HFFc6 (cell line): Measurements from ENCODE around the gene RNPEPL1. TPM values are rescaled to one million over a fixed set of nuclear protein-coding genes. Genes with fewer than 3 reads are reported as not detected.
"Not testable (repeated sequence)": the region's sequence is repeated elsewhere in the genome, so short reads cannot be mapped to it uniquely, and the experiment has no call there.

Experiments used
- DNase-seq: peaks from one replicate; pipeline ENCODE4 v3.0.0-alpha.2; 2018
- H3K27ac Mint-ChIP-seq: 2 replicates; pipeline ENCODE4 v1.8.0; 2020; ENCODE audit warnings: mild to moderate bottlenecking, mixed read lengths
- H3K27me3 Mint-ChIP-seq: 2 replicates; pipeline ENCODE4 v1.8.0; 2021; ENCODE audit warnings: mild to moderate bottlenecking, moderate library complexity, mixed read lengths; ENCODE audit not compliant: insufficient read depth
- H3K36me3 Mint-ChIP-seq: 2 replicates; pipeline ENCODE4 v1.8.0; 2021; ENCODE audit warnings: low read depth, mixed read lengths
- H3K4me1 Mint-ChIP-seq: 2 replicates; pipeline ENCODE4 v1.8.0; 2020; ENCODE audit warnings: low read depth, mixed read lengths
- H3K4me3 Mint-ChIP-seq: 2 replicates; pipeline ENCODE4 v1.8.0; 2020; ENCODE audit warnings: mild to moderate bottlenecking, moderate library complexity, mixed read lengths
- H3K9me3 Mint-ChIP-seq: 2 replicates; pipeline ENCODE4 v1.8.0; 2020; ENCODE audit warnings: mild to moderate bottlenecking, mixed read lengths
- CTCF ChIP-seq: fragments of 200-600 bp; sonication (generic); IDR thresholded peaks from 2 replicates; pipeline ENCODE4 v1.5.0; 2021; ENCODE audit warnings: antibody characterized with exemption, mild to moderate bottlenecking
- total RNA-seq, 6 experiments: library from RNA; stranded (reverse); fragmentation: NEBNext Ultra II Directional; extraction: Animal tissue kit (Norgen Biotek cat#: 25700); gene quantifications; 2 replicates in 1 of 6; 3 replicates in 5 of 6; pipeline ENCODE4 v1.2.3, GENCODE V29; 2021

The RNPEPL1 gene
- total RNA-seq, 6 experiments from 2014 or later, result 36.9 to 48.5 (median 43.3) TPM

- Mint-ChIP-seq H3K36me3 (peaks cover 63% of the 10 kb centered on the region), H3K4me1 (no peaks in the 10 kb centered on the region), H3K9me3 (peaks cover 35% of the 10 kb centered on the region), H3K4me3 (no peak overlapping the region), H3K27me3 (no peaks in the 10 kb centered on the region; the same call in 1 of the 2 replicates), H3K27ac (no peak overlapping the region)
- no peak for DNase-seq
- no peak for TF ChIP-seq CTCF
These were observed 37.2 kb upstream of the RNPEPL1 start for GRCh38 chr2:240531038-240531437.

GRCh38 chr2:240532031-240532775, 36.1 kb upstream of the RNPEPL1 start:
- no peaks in the 10 kb centered on the region; the same call in 1 of the 2 replicates for H3K27me3 Mint-ChIP-seq
- H3K9me3 Mint-ChIP-seq, result peaks cover 30% of the 10 kb centered on the region
- DNase-seq, result no peak
- no peaks in the 10 kb centered on the region for H3K4me1 Mint-ChIP-seq
- H3K4me3 Mint-ChIP-seq, result no peak overlapping the region
- H3K36me3 Mint-ChIP-seq, result peaks cover 54% of the 10 kb centered on the region
- no peak for TF ChIP-seq CTCF
- H3K27ac Mint-ChIP-seq, result no peak overlapping the region

- H3K27me3 Mint-ChIP-seq, result no peaks in the 10 kb centered on the region; the same call in 1 of the 2 replicates
- no peak for DNase-seq
- H3K36me3 Mint-ChIP-seq, result peaks cover 33% of the 10 kb centered on the region
These were observed 30.1 kb upstream of the RNPEPL1 start for GRCh38 chr2:240538031-240538780.

GRCh38 chr2:240539101-240539500, 29.2 kb upstream of the RNPEPL1 start:
- H3K27me3 Mint-ChIP-seq, result not testable (repeated sequence)

More at GRCh38 chr2:240538031-240538780, 30.1 kb upstream of the RNPEPL1 start:
- no peak overlapping the region for H3K27ac Mint-ChIP-seq
- no peak overlapping the region for H3K4me3 Mint-ChIP-seq
- no peaks in the 10 kb centered on the region for H3K4me1 Mint-ChIP-seq
- TF ChIP-seq CTCF, result no peak
- H3K9me3 Mint-ChIP-seq, result no peaks in the 10 kb centered on the region; the same call in 1 of the 2 replicates

GRCh38 chr2:240539906-240540305, 28.4 kb upstream of the RNPEPL1 start:
- Mint-ChIP-seq H3K27ac (no peak overlapping the region), H3K4me3 (no peak overlapping the region), H3K9me3 (peaks cover 8% of the 10 kb centered on the region), H3K4me1 (no peaks in the 10 kb centered on the region), H3K27me3 (no peaks in the 10 kb centered on the region; the same call in 1 of the 2 replicates), H3K36me3 (peaks cover 36% of the 10 kb centered on the region)
- DNase-seq, result no peak
- no peak for TF ChIP-seq CTCF

More at GRCh38 chr2:240539101-240539500, 29.2 kb upstream of the RNPEPL1 start:
- not testable (repeated sequence) for H3K9me3 Mint-ChIP-seq, H3K27ac Mint-ChIP-seq, H3K4me3 Mint-ChIP-seq, DNase-seq, H3K4me1 Mint-ChIP-seq
- H3K36me3 Mint-ChIP-seq, result peaks cover 33% of the 10 kb centered on the region

GRCh38 chr2:240551288-240551687, 17.0 kb upstream of the RNPEPL1 start:
- Mint-ChIP-seq H3K27ac (no peak overlapping the region), H3K4me3 (no peak overlapping the region), H3K4me1 (no peaks in the 10 kb centered on the region), H3K9me3 (no peaks in the 10 kb centered on the region), H3K27me3 (no peaks in the 10 kb centered on the region), H3K36me3 (peaks cover 10% of the 10 kb centered on the region)
- no peak for DNase-seq
- TF ChIP-seq CTCF, result no peak
